Upper lobe of left lung (tissue), 4 donors: Measurements from ENCODE around the gene CDC37L1.

Experiments
- EP300 ChIP-seq, 4 donors: sonication (generic); formaldehyde crosslinking; IDR thresholded peaks; one replicate each; pipeline ENCODE4 v1.5.1; 2017; ENCODE audit warnings: antibody characterized with exemption in 4 of 4, control low read depth in 2 of 4
- TF ChIP-seq, protein P1 (sequence below), 6 experiments: fragments of 450-650 bp in 4 of 6; fragments of 200-600 bp in 2 of 6; sonication (generic) in 2 of 6; IDR thresholded peaks; one replicate each; pipeline ENCODE4 v1.5.1; 2016 to 2019; ENCODE audit warnings: antibody characterized with exemption in 6 of 6

- TF ChIP-seq EP300 (IDR thresholded peaks at IDR 0.05) = no peak
- TF ChIP-seq, protein P1, sequence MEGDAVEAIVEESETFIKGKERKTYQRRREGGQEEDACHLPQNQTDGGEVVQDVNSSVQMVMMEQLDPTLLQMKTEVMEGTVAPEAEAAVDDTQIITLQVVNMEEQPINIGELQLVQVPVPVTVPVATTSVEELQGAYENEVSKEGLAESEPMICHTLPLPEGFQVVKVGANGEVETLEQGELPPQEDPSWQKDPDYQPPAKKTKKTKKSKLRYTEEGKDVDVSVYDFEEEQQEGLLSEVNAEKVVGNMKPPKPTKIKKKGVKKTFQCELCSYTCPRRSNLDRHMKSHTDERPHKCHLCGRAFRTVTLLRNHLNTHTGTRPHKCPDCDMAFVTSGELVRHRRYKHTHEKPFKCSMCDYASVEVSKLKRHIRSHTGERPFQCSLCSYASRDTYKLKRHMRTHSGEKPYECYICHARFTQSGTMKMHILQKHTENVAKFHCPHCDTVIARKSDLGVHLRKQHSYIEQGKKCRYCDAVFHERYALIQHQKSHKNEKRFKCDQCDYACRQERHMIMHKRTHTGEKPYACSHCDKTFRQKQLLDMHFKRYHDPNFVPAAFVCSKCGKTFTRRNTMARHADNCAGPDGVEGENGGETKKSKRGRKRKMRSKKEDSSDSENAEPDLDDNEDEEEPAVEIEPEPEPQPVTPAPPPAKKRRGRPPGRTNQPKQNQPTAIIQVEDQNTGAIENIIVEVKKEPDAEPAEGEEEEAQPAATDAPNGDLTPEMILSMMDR (IDR thresholded peaks at IDR 0.05) = no peak
These were observed 69.2 kb downstream of the CDC37L1 start for GRCh38 chr9:4748612-4749011.
